Neural progenitor cell (in vitro differentiated cells): ENCODE data around the gene PUS7L.

Source experiments
- EZH2 ChIP-seq: fragments of 200-600 bp; sonication (generic); IDR thresholded peaks from 2 replicates; pipeline ENCODE4 v1.6.1; 2017; ENCODE audit warnings: antibody characterized with exemption, mild to moderate bottlenecking, moderate library complexity
- TF ChIP-seq, protein P1 (sequence below): fragments of 200-600 bp; sonication (generic); IDR thresholded peaks from 2 replicates; pipeline ENCODE4 v1.5.1; 2017; ENCODE audit warnings: antibody characterized with exemption, mild to moderate bottlenecking

- TF ChIP-seq, protein P1, sequence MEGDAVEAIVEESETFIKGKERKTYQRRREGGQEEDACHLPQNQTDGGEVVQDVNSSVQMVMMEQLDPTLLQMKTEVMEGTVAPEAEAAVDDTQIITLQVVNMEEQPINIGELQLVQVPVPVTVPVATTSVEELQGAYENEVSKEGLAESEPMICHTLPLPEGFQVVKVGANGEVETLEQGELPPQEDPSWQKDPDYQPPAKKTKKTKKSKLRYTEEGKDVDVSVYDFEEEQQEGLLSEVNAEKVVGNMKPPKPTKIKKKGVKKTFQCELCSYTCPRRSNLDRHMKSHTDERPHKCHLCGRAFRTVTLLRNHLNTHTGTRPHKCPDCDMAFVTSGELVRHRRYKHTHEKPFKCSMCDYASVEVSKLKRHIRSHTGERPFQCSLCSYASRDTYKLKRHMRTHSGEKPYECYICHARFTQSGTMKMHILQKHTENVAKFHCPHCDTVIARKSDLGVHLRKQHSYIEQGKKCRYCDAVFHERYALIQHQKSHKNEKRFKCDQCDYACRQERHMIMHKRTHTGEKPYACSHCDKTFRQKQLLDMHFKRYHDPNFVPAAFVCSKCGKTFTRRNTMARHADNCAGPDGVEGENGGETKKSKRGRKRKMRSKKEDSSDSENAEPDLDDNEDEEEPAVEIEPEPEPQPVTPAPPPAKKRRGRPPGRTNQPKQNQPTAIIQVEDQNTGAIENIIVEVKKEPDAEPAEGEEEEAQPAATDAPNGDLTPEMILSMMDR: no peak
- no peak for TF ChIP-seq EZH2
These were observed 7.7 kb upstream of the PUS7L start for GRCh38 chr12:43766291-43766690.
